KMS-11 (cell line): ENCODE results near the gene GTF2F2.

Experiments
- H2AFZ ChIP-seq: fragments of 200-600 bp; sonication (generic); 2 replicates; pipeline ENCODE4 v1.6.1; 2016; ENCODE audit warnings: antibody characterized with exemption, mixed run types, low read depth
- H3K27ac ChIP-seq: fragments of 200-600 bp; sonication (generic); 2 replicates; pipeline ENCODE4 v1.6.1; 2016; ENCODE audit warnings: mild to moderate bottlenecking, mixed run types
- H3K27me3 ChIP-seq: fragments of 200-600 bp; sonication (generic); 2 replicates; pipeline ENCODE4 v1.6.1; 2017; ENCODE audit warnings: mild to moderate bottlenecking, low read depth, mixed run types, moderate library complexity; ENCODE audit not compliant: insufficient read depth
- H3K36me3 ChIP-seq: fragments of 200-600 bp; sonication (generic); 2 replicates; pipeline ENCODE4 v1.6.1; 2017; ENCODE audit warnings: mild to moderate bottlenecking, mixed run types; ENCODE audit not compliant: insufficient read depth
- H3K4me1 ChIP-seq: fragments of 200-600 bp; sonication (generic); 2 replicates; pipeline ENCODE4 v1.6.1; 2016; ENCODE audit warnings: mild to moderate bottlenecking, low read depth, mixed run types; ENCODE audit not compliant: poor library complexity, severe bottlenecking
- H3K4me2 ChIP-seq: fragments of 200-600 bp; sonication (generic); 2 replicates; pipeline ENCODE4 v1.7.0; 2016; ENCODE audit warnings: mild to moderate bottlenecking, mixed run types
- H3K4me3 ChIP-seq: fragments of 200-600 bp; sonication (generic); IDR thresholded peaks from 2 replicates; pipeline ENCODE4 v1.6.1; 2017; ENCODE audit warnings: low read depth, low read length, mixed read lengths; ENCODE audit not compliant: insufficient read depth
- H3K79me2 ChIP-seq: fragments of 200-600 bp; sonication (generic); 2 replicates; pipeline ENCODE4 v1.6.1; 2016; ENCODE audit warnings: low read depth, mixed run types; ENCODE audit not compliant: insufficient read depth
- H3K9ac ChIP-seq: fragments of 200-600 bp; sonication (generic); 2 replicates; pipeline ENCODE4 v1.6.1; 2016; ENCODE audit warnings: mild to moderate bottlenecking, mixed run types
- H4K20me1 ChIP-seq: fragments of 200-600 bp; sonication (generic); 2 replicates; pipeline ENCODE4 v1.6.1; 2016; ENCODE audit warnings: mild to moderate bottlenecking, mixed run types; ENCODE audit not compliant: insufficient read depth
- TF ChIP-seq, protein P1 (sequence below): fragments of 200-600 bp; sonication (generic); conservative IDR thresholded peaks from 2 replicates; pipeline ENCODE4 v1.6.1; 2017; ENCODE audit warnings: low read depth, mild to moderate bottlenecking, antibody characterized with exemption, low read length, moderate library complexity, mixed read lengths

GTF2F2 gene

DNA sequence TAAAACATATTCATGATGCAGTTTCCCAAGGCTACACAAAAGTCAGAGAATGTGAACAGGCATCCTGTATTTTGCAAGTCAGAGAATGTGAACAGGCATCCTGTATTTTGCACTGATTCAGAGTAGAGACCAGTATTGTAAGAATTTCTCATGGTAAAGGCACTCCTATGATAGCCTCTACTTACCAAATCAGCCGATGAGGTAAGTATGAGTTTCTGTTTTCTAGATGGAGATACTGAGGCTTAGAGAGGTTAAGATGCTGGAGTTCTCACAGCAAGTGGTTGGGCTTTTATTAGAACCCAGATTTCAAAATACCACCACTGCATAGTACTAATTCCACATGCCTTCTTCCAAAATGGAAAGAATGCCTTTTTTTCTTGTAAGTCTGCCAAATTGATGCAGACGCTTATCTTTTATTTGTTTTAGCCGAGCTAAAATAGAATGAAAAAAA, 208.4 kb downstream of the GTF2F2 start:
- Histone ChIP-seq H2AFZ (no peak overlapping the region), H3K27ac (no peak overlapping the region), H3K27me3 (no peaks in the 10 kb centered on the region), H4K20me1 (no peaks in the 10 kb centered on the region), H3K79me2 (no peaks in the 10 kb centered on the region), H3K9ac (no peak overlapping the region), H3K36me3 (no peaks in the 10 kb centered on the region), H3K4me2 (no peak overlapping the region), H3K4me3 (no peak overlapping the region), H3K4me1 (no peaks in the 10 kb centered on the region)
- TF ChIP-seq, protein P1, sequence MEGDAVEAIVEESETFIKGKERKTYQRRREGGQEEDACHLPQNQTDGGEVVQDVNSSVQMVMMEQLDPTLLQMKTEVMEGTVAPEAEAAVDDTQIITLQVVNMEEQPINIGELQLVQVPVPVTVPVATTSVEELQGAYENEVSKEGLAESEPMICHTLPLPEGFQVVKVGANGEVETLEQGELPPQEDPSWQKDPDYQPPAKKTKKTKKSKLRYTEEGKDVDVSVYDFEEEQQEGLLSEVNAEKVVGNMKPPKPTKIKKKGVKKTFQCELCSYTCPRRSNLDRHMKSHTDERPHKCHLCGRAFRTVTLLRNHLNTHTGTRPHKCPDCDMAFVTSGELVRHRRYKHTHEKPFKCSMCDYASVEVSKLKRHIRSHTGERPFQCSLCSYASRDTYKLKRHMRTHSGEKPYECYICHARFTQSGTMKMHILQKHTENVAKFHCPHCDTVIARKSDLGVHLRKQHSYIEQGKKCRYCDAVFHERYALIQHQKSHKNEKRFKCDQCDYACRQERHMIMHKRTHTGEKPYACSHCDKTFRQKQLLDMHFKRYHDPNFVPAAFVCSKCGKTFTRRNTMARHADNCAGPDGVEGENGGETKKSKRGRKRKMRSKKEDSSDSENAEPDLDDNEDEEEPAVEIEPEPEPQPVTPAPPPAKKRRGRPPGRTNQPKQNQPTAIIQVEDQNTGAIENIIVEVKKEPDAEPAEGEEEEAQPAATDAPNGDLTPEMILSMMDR = no peak

DNA sequence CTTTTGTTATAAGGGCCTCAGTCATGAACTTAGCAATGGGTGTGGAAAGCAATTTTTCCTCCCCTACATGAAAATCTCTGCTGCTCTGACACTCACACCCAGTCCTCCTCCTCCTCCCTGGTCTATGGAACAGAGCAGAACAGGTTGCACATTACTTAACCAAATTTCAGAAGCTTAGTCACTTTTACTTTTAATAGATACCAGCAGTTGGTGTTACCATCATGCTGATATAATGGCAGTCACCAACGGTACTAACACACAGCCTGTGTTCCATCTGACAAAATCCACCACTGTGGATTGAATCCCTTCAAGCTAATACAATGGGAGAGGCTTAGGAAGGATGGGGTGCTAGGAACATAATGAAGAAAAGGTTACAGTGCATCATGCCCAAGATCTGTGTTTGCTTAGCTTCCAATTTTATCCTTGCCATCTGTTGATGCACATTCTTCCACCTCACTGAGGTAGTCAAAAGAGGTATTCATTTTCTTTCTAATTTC, 210.9 kb downstream of the GTF2F2 start:
- no peaks in the 10 kb centered on the region for H3K36me3 ChIP-seq
- no peaks in the 10 kb centered on the region for H3K4me1 ChIP-seq
- H3K4me2 ChIP-seq = no peak overlapping the region
- TF ChIP-seq, protein P1 = no peak
- H3K27me3 ChIP-seq = no peaks in the 10 kb centered on the region
- H3K9ac ChIP-seq = no peak overlapping the region
- H4K20me1 ChIP-seq = no peaks in the 10 kb centered on the region
- H3K4me3 ChIP-seq = no peak overlapping the region
- no peaks in the 10 kb centered on the region for H3K79me2 ChIP-seq
- H2AFZ ChIP-seq = no peak overlapping the region
- no peak overlapping the region for H3K27ac ChIP-seq

DNA sequence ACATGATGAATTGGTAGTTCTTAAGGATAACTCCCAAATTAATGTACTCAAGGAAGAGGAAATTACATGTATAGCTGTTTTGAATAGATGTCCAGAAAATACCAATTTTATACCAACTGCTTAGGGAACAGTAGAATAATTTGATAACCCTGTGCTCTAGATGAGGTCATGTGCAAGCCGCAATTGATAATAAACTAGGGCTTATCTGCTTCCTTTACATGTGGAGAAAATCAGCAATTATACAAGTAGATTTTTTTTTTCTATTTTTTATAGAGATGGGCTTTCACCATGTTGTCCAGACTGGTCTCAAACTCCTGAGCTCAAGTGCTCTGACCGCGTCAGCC, 211.4 kb downstream of the GTF2F2 start:
- Histone ChIP-seq H4K20me1 (0 out of 2 replicates have a peak, but pooled peaks cover 4% of the 10 kb centered on the region), H3K4me1 (no peaks in the 10 kb centered on the region), H3K9ac (no peak overlapping the region), H3K79me2 (no peaks in the 10 kb centered on the region), H3K4me2 (no peak overlapping the region), H3K27ac (no peak overlapping the region), H2AFZ (no peak overlapping the region), H3K4me3 (no peak overlapping the region), H3K27me3 (no peaks in the 10 kb centered on the region), H3K36me3 (no peaks in the 10 kb centered on the region)
- TF ChIP-seq, protein P1 = no peak

DNA sequence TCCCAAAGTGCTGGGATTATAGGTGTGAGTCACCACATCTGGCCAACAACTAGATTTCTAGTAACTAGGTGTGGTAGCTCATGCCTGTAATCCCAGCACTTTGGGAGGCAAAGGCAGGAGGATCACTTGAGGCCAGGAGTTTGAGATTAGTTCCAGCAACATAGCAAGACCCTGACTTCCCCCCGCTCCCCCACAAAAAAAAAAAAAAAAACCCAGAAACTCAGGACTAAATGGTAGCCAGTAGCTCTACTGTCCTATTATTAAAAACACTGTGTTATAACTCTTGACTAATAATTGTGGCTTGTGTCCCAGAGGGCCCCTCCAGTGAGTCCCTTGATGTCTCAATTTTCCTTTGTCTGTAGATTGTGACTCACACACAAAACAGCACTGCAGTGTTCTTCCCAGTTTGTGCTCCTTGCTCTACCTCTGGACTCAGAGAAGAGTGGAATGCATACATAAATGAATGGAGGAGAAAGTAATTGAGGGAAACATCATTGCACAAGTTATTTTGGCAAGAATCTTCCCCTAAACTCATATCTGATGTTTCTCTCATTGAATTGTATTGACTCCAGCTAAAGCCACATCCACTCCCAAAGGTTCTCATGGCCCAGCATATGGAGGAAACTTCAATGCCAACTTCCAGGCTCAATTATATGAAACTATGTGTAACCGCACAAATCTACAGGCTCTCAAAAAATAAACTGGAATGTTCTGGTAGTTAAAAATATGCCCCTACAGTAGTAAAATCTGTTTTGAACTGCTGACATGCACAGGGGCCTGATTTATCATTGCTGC, 211.9 kb downstream of the GTF2F2 start:
- H3K27me3 ChIP-seq = no peaks in the 10 kb centered on the region
- H2AFZ ChIP-seq = no peak overlapping the region
- H3K4me1 ChIP-seq = no peaks in the 10 kb centered on the region
- H4K20me1 ChIP-seq = 0 out of 2 replicates have a peak, but pooled peaks cover 7% of the 10 kb centered on the region
- no peak overlapping the region for H3K4me3 ChIP-seq
- TF ChIP-seq, protein P1 = no peak
- no peak overlapping the region for H3K4me2 ChIP-seq
- no peaks in the 10 kb centered on the region for H3K36me3 ChIP-seq
- no peaks in the 10 kb centered on the region for H3K79me2 ChIP-seq
- H3K9ac ChIP-seq = no peak overlapping the region
- no peak overlapping the region for H3K27ac ChIP-seq
